CD4-positive, alpha-beta T cell treated with Interleukin-1 beta for 1 hour (primary cell): ENCODE measurements around the gene CRYZ.

ENCODE experiments used
- DNase-seq, 2 donors: peaks; one replicate each; pipeline ENCODE4 v3.0.0-alpha.2; 2020 to 2022

CRYZ gene

GRCh38 chr1:74729741-74730478 lies 2.9 kb downstream of the CRYZ start:
- DNase-seq = no peak

GRCh38 chr1:74728736-74729135 lies 4.1 kb downstream of the CRYZ start:
- no peak for DNase-seq

- DNase-seq = no peak
Measured at GRCh38 chr1:74726063-74726462, 6.8 kb downstream of the CRYZ start.

GRCh38 chr1:74717626-74718025 lies 15.2 kb downstream of the CRYZ start:
- DNase-seq = no peak

GRCh38 chr1:74716822-74717221 lies 16.0 kb downstream of the CRYZ start:
- DNase-seq = no peak

- no peak for DNase-seq
Measured at GRCh38 chr1:74715806-74716205, 17.0 kb downstream of the CRYZ start.

- DNase-seq = no peak
Measured at GRCh38 chr1:74715236-74715502, 17.7 kb downstream of the CRYZ start.

- DNase-seq = no peak
Measured at GRCh38 chr1:74714429-74715235, 18.2 kb downstream of the CRYZ start.

GRCh38 chr1:74713849-74714248 lies 19.0 kb downstream of the CRYZ start:
- no peak for DNase-seq

GRCh38 chr1:74712881-74713280 lies 20.0 kb downstream of the CRYZ start:
- DNase-seq = no peak

GRCh38 chr1:74703386-74704182 lies 29.3 kb downstream of the CRYZ start:
- no peak for DNase-seq

- DNase-seq = no peak
Measured at GRCh38 chr1:74699331-74699730, 33.5 kb downstream of the CRYZ start.

GRCh38 chr1:74697832-74698231 lies 35.0 kb downstream of the CRYZ start:
- no peak for DNase-seq

- no peak for DNase-seq
Measured at GRCh38 chr1:74693473-74693872, 39.4 kb downstream of the CRYZ start.

GRCh38 chr1:74690909-74691308 lies 41.9 kb downstream of the CRYZ start:
- no peak for DNase-seq

- no peak for DNase-seq
Measured at GRCh38 chr1:74690364-74690696, 42.5 kb downstream of the CRYZ start.

GRCh38 chr1:74689621-74690363 lies 43.1 kb downstream of the CRYZ start:
- peak in 1 of 2 donors; percentile 51 for DNase-seq

GRCh38 chr1:74686928-74687327 lies 45.9 kb downstream of the CRYZ start:
- no peak for DNase-seq

- DNase-seq = no peak
Measured at GRCh38 chr1:74684301-74684700, 48.5 kb downstream of the CRYZ start.

GRCh38 chr1:74683656-74684055 lies 49.2 kb downstream of the CRYZ start:
- no peak for DNase-seq

- no peak for DNase-seq
Measured at GRCh38 chr1:74681851-74682250, 51.0 kb downstream of the CRYZ start.

GRCh38 chr1:74681449-74681848 lies 51.4 kb downstream of the CRYZ start:
- DNase-seq = no peak

- DNase-seq = no peak
Measured at GRCh38 chr1:74681001-74681400, 51.8 kb downstream of the CRYZ start.
